A673 (cell line): ENCODE data around the gene SEM1. TPM values are rescaled to one million over a fixed set of nuclear protein-coding genes. Genes with fewer than 3 reads are reported as not detected.
A peak's percentile ranks its signal among the peaks of the same experiment; 100 is the strongest.

Experiments used
- BruUV-seq: library from RNA; stranded (reverse); fragments of 400-500 nt; replicated peaks from 2 replicates; lab custom pipeline; 2021; lab: Mats Ljungman, UMichigan
- CTCF ChIA-PET: fragments of 300-600 bp; sonication (Branson Sonifier 250); formaldehyde crosslinking; loops from one replicate; lab custom pipeline; 2022; ENCODE audit warnings: antibody characterized with exemption; lab: Charles Lee
- POLR2A ChIA-PET: fragments of 300-600 bp; sonication (Branson Sonifier 250); formaldehyde crosslinking; loops from one replicate; lab custom pipeline; 2022; ENCODE audit warnings: antibody characterized with exemption; ENCODE audit not compliant: low non-redundant PET; lab: Charles Lee
- DNase-seq: peaks from one replicate; pipeline ENCODE4 v3.0.0-alpha.2; 2015; ENCODE audit warnings: low spot score
- H3K27ac ChIP-seq: fragments of 200-600 bp; sonication (generic); 2 replicates; pipeline ENCODE4 v1.5.1; 2016; ENCODE audit warnings: mixed run types, low read depth, mild to moderate bottlenecking, mixed read lengths, antibody characterized with exemption, low read length; ENCODE audit not compliant: poor library complexity, severe bottlenecking
- H3K27me3 ChIP-seq: fragments of 200-600 bp; sonication (generic); replicated peaks from 2 replicates; pipeline ENCODE4 v1.6.1; 2017; ENCODE audit warnings: mixed run types, low read depth, mild to moderate bottlenecking, mixed read lengths, antibody characterized with exemption, low read length; ENCODE audit not compliant: insufficient read depth, poor library complexity
- H3K36me3 ChIP-seq: fragments of 200-600 bp; sonication (generic); 2 replicates; pipeline ENCODE4 v1.6.1; 2016; ENCODE audit warnings: mixed run types, mild to moderate bottlenecking, mixed read lengths, antibody characterized with exemption, low read length; ENCODE audit not compliant: insufficient read depth, poor library complexity, severe bottlenecking
- H3K4me1 ChIP-seq: fragments of 200-600 bp; sonication (generic); 2 replicates; pipeline ENCODE4 v1.6.1; 2017; ENCODE audit warnings: mixed run types, mild to moderate bottlenecking, mixed read lengths, antibody characterized with exemption, low read length; ENCODE audit not compliant: insufficient read depth, poor library complexity, severe bottlenecking
- H3K4me3 ChIP-seq: fragments of 200-600 bp; sonication (generic); 2 replicates; pipeline ENCODE4 v1.5.1; 2016; ENCODE audit warnings: low read depth, mixed run types, mild to moderate bottlenecking, mixed read lengths, low read length; ENCODE audit not compliant: poor library complexity, severe bottlenecking
- H3K9me3 ChIP-seq: fragments of 200-600 bp; sonication (generic); 2 replicates; pipeline ENCODE4 v1.6.1; 2016; ENCODE audit warnings: mixed run types, low read depth, mild to moderate bottlenecking, mixed read lengths, antibody characterized with exemption, low read length; ENCODE audit not compliant: poor library complexity, severe bottlenecking
- EZH2 ChIP-seq: fragments of 200-600 bp; sonication (generic); IDR thresholded peaks from 2 replicates; pipeline ENCODE4 v1.6.1; 2017; ENCODE audit warnings: borderline replicate concordance, low read depth, mild to moderate bottlenecking, mixed read lengths, antibody characterized with exemption, low read length; ENCODE audit not compliant: poor library complexity, severe bottlenecking
- intact Hi-C: fragments of 100-400 bp; cut with micrococcal nuclease; formaldehyde crosslinking; loops from one replicate; pipeline ENCODE4 v1.10.0; 2022; ENCODE audit not compliant: unreplicated experiment
- total RNA-seq: library from RNA; stranded (reverse); gene quantifications from 2 replicates; pipeline ENCODE4 v1.2.3, GENCODE V29; 2021
- TF ChIP-seq, protein P1 (sequence below): fragments of 300-800, 200-600 bp; sonication (generic); conservative IDR thresholded peaks from 2 replicates; pipeline ENCODE4 v1.5.1; 2017; ENCODE audit warnings: low read depth, mild to moderate bottlenecking, antibody characterized with exemption, low read length, moderate library complexity, mixed read lengths

The SEM1 gene
- total RNA-seq, 1 experiment from 2014 or later, result 122 TPM

DNA sequence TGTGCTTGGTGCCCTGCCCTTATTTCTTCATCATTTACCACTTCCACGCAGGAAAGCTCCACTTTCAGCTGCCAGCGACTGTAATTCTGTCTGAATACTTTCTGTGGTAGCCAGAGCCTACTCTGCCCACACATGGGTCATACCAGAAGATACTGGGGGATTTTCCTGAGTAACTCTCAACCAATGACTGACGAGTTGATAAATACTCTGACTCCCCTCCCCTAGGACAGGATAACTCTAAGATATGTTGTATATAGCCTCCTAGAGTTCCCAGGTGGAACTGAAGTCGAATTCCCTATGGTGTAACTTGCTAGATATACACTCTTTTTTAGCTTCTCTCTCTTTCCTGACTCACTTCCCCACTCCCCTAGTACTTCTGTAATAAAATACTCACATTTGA, 29.8 kb downstream of the SEM1 start:
- no peak overlapping the region for H3K4me3 ChIP-seq
- CTCF ChIA-PET, result no interaction called here
- BruUV-seq, result no TSS peak

DNA sequence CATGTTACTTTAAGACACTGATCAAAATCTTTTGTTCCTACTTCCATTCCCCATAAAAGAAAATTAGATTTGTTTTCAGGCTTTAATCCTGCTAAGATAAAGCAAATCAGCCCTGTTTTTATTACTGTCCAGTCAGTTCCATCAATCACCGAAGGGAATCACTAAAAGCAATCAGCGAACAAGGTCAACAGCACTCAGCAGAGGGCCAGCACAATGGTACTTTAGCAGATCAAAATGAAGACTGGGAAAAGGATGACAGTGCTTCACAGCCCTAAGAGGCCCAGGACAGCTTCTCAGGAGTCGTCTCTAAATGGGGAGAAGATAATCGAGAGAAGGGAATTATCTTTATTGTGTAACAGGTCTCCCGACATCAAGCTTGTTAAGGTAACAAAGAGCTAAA, 32.7 kb downstream of the SEM1 start:
- ChIA-PET CTCF (no interaction called here), POLR2A (no interaction called here)
- no peak overlapping the region for H3K4me3 ChIP-seq
- H3K27ac ChIP-seq, result no peak overlapping the region
- peaks cover 4% of the 10 kb centered on the region for H3K4me1 ChIP-seq
- TF ChIP-seq, protein P1, sequence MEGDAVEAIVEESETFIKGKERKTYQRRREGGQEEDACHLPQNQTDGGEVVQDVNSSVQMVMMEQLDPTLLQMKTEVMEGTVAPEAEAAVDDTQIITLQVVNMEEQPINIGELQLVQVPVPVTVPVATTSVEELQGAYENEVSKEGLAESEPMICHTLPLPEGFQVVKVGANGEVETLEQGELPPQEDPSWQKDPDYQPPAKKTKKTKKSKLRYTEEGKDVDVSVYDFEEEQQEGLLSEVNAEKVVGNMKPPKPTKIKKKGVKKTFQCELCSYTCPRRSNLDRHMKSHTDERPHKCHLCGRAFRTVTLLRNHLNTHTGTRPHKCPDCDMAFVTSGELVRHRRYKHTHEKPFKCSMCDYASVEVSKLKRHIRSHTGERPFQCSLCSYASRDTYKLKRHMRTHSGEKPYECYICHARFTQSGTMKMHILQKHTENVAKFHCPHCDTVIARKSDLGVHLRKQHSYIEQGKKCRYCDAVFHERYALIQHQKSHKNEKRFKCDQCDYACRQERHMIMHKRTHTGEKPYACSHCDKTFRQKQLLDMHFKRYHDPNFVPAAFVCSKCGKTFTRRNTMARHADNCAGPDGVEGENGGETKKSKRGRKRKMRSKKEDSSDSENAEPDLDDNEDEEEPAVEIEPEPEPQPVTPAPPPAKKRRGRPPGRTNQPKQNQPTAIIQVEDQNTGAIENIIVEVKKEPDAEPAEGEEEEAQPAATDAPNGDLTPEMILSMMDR, result no peak
- no peak for TF ChIP-seq EZH2
- intact Hi-C loops, result no loop called here
- no peak for DNase-seq
- no peaks in the 10 kb centered on the region for H3K27me3 ChIP-seq
- peaks cover 4% of the 10 kb centered on the region for H3K36me3 ChIP-seq
- no peaks in the 10 kb centered on the region for H3K9me3 ChIP-seq
- BruUV-seq, result no TSS peak

More for the DNA sequence above, 29.8 kb downstream of the SEM1 start:
- peak; percentile 18 for DNase-seq
- Histone ChIP-seq H3K27me3 (no peaks in the 10 kb centered on the region), H3K9me3 (no peaks in the 10 kb centered on the region), H3K36me3 (peaks cover 8% of the 10 kb centered on the region), H3K4me1 (peaks cover 4% of the 10 kb centered on the region), H3K27ac (no peak overlapping the region)
- POLR2A ChIA-PET, result no interaction called here
- no peak for TF ChIP-seq EZH2
- TF ChIP-seq, protein P1, result 0 out of 2 replicates have a peak, but pooled peaks have one; percentile 10
- intact Hi-C loops, result no loop called here

DNA sequence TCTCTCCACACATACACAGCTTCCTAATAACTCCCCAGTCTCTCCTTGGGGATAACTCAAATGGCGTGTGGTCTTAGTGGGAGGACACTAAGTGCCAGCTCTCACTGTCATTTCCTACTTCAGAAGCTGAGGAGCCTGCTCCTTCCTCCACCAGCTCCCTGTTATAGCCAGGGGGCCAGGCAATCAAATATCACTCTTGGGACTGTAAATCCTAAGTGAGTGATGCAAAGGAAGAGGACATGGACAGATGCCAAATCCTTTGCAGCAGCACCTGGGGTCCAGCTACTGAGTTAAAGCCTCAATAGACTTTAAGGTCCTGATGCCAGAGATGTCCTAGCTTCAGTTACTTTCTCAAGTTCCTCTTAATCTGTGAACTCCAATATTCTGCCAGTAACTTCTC, 34.1 kb downstream of the SEM1 start:
- H3K4me1 ChIP-seq, result peaks cover 4% of the 10 kb centered on the region
- H3K27me3 ChIP-seq, result no peaks in the 10 kb centered on the region
- no peaks in the 10 kb centered on the region for H3K9me3 ChIP-seq
- H3K36me3 ChIP-seq, result no peaks in the 10 kb centered on the region
- no peak overlapping the region for H3K4me3 ChIP-seq
- DNase-seq, result peak; percentile 31
- ChIA-PET POLR2A (no interaction called here), CTCF (no interaction called here)
- intact Hi-C loops, result no loop called here
- BruUV-seq, result no TSS peak
- H3K27ac ChIP-seq, result no peak overlapping the region
- TF ChIP-seq, protein P1, result no peak
- TF ChIP-seq EZH2, result no peak
